Psoas muscle (tissue), 8 donors: ENCODE results near the gene WBP2. TPM values are rescaled to one million over a fixed set of nuclear protein-coding genes. Genes with fewer than 3 reads are reported as not detected.

Experiments used
- ATAC-seq, 4 donors: fragments of 200-7000 bp; cut with Tn5 transposase; one replicate each; pipeline ENCODE4 v1.9.1; 2020; ENCODE audit warnings: moderate library complexity in 3 of 4, mild to moderate bottlenecking in 2 of 4
- DNase-seq, 2 donors: peaks; one replicate each; pipeline ENCODE4 v3.0.0-alpha.2; 2020
- H3K27ac ChIP-seq: fragments of 200-600 bp; one replicate; pipeline ENCODE4 v1.8.0; 2022
- H3K27me3 ChIP-seq, 3 donors: fragments of 200-600 bp in 1 of 3; one replicate each; pipeline versions ENCODE4 v1.6.1 to v1.8.0; 2013 to 2022; ENCODE audit warnings: low read length in 2 of 3, mild to moderate bottlenecking in 2 of 3, moderate library complexity in 1 of 3; ENCODE audit not compliant: insufficient read depth in 3 of 3
- H3K36me3 ChIP-seq, 2 donors: fragments of 200-600 bp in 1 of 2; one replicate each; pipeline versions ENCODE4 v1.6.1 to v1.8.0; 2013 to 2022; ENCODE audit warnings: low read depth in 1 of 2, mild to moderate bottlenecking in 1 of 2, moderate library complexity in 1 of 2; ENCODE audit not compliant: insufficient read depth in 1 of 2
- H3K4me1 ChIP-seq: fragments of 200-600 bp; one replicate; pipeline ENCODE4 v1.8.0; 2022
- H3K4me3 ChIP-seq: fragments of 200-600 bp; one replicate; pipeline ENCODE4 v1.8.0; 2022; ENCODE audit warnings: mild to moderate bottlenecking
- H3K9me3 ChIP-seq: fragments of 200-600 bp; one replicate; pipeline ENCODE4 v1.8.0; 2022
- CTCF ChIP-seq: fragments of 200-600 bp; IDR thresholded peaks from one replicate; pipeline ENCODE4 v1.8.0; 2022; ENCODE audit warnings: antibody characterized with exemption
- WGBS, 3 donors: extraction: QIAGEN DNeasy Blood & Tissue Kit; methylation state at CpG; one replicate each; pipeline versions ENCODE4 v1.1.6 to v1.1.7; 2013; 5-methylcytosine and 5-hydroxymethylcytosine counted together
- intact Hi-C, 2 donors: fragments of 100-400 bp; cut with DNase I; formaldehyde crosslinking; loops; one replicate each; pipeline versions ENCODE4 v1.11.0 to v1.14.2; 2022
- polyA plus RNA-seq, 3 donors: library from polyadenylated mRNA; stranded (reverse); fragments of 200-250 nt; gene quantifications; one replicate each; pipeline ENCODE4 v1.2.3, GENCODE V29; 2013
- total RNA-seq, 4 donors: library from RNA; stranded (reverse); fragmentation: NEBNext Ultra II Directional in 2 of 4; extraction: Animal tissue kit (Norgen Biotek cat#: 25700) in 2 of 4; gene quantifications; one replicate each; pipeline versions ENCODE4 v1.2.1 to v1.2.4, GENCODE V29; 2021 to 2023
- donor health status: healthy with polysubstance abuse.
- donor health status: DM: no; HTN: no; CAD: no; lungs with moderate emphysema.
- donor health status: Bipolar disorder and iron deficiency.
- donor health status: healthy.
- donor health status: DM: yes; HTN: yes; CAD: no.
- donor health status: DM: no; HTN: no; CAD: no.
- donor health status: DM: no; HTN: no; CAD: no.
- donor health status: DM: yes; HTN: yes; CAD: no.

Gene WBP2
- total and polyA plus RNA-seq, 7 donors, result 109 to 278 (median 149) TPM

DNA sequence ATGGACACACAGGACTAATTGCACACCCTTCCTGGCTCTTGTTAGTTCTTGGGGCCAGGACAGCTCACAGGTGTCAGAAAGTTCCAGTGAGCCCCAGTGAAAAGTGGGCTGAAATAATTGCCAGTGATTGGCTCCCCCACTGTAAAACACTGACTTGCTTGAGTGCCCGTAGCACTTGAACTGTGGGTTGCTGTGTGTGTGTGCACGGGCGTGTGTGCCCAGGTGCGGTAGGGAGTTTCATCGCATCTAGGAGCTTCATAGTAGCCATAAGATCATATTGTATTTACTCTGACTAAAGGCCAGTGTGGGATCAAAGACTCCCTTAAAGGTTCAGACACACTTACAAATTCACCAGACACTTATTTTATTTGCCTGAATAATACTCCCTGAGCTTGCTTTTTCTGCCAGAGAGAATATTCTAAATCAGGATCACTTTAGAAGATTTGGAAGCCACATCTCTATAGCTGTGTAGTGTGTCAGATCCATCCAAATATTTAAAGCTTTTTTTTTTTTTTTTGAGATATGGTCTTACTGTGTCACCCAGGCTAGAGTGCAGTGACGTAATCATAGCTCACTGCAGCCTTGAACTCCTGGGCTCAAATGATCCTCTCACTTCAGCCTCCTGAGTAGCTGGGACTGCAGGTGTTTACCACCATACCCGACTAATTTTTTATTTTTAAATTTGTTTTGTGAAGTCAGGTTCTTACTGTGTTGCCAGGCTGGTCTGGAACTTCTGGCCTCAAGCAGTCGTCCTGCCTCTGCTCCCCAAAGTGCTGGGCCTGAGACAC lies 59.1 kb downstream of the WBP2 start:
- WGBS, 3 donors, result 91 to 95% (median 94%) methylated on average over 8 of the region's 8 CpGs
- DNase-seq (no peak), ATAC-seq (no peak)
- intact Hi-C loops, result no loop called here
- Histone ChIP-seq H3K27me3 (no peaks in the 10 kb centered on the region), H3K27ac (no peak overlapping the region), H3K9me3 (no peaks in the 10 kb centered on the region), H3K36me3 (peaks cover 4 to 55% of the 10 kb centered on the region in 2 donors), H3K4me1 (no peaks in the 10 kb centered on the region), H3K4me3 (no peak overlapping the region)
- TF ChIP-seq CTCF, result no peak

Other genes with a start within 250 kb of the WBP2 start
- gene SMIM5, start 221.9 kb downstream of the WBP2 start, total RNA-seq, result under 1 TPM in 3 of 4 donors, not detected in 1; 0.11 to 0.28 (median 0.17) TPM
- gene SMIM5, start 221.9 kb downstream of the WBP2 start, polyA plus RNA-seq, result under 1 TPM; 0.17 to 0.92 (median 0.21) TPM
- gene RECQL5, start 188.2 kb downstream of the WBP2 start, total RNA-seq, result 10 to 100 TPM in 2 of 4 donors, 1 to 10 TPM in 2; 6.8 to 15.5 (median 9.6) TPM
- gene RECQL5, start 188.2 kb downstream of the WBP2 start, polyA plus RNA-seq, result 10 to 100 TPM in 1 of 3 donors, 1 to 10 TPM in 2; 5.7 to 16.0 (median 7.8) TPM
- 10 to 100 TPM; 40.9 to 68.5 (median 46.7) TPM for gene SAP30BP, start 188.0 kb downstream of the WBP2 start, total RNA-seq
- gene SAP30BP, start 188.0 kb downstream of the WBP2 start, polyA plus RNA-seq, result 100 to 1,000 TPM in 1 of 3 donors, 10 to 100 TPM in 2; 71.9 to 123 (median 79.4) TPM
- gene ITGB4, start 133.9 kb downstream of the WBP2 start, total RNA-seq, result 1 to 10 TPM; 1.3 to 5.7 (median 3.9) TPM
- gene ITGB4, start 133.9 kb downstream of the WBP2 start, polyA plus RNA-seq, result 1 to 10 TPM; 1.5 to 2.1 (median 1.6) TPM
- 10 to 100 TPM in 1 of 4 donors, 1 to 10 TPM in 3; 7.1 to 13.2 (median 9.4) TPM for gene GALK1, start 90.1 kb downstream of the WBP2 start, total RNA-seq
- 10 to 100 TPM in 2 of 3 donors, 1 to 10 TPM in 1; 8.3 to 12.8 (median 11.0) TPM for gene GALK1, start 90.1 kb downstream of the WBP2 start, polyA plus RNA-seq
- gene UNK, start 70.5 kb downstream of the WBP2 start, total RNA-seq, result 10 to 100 TPM in 1 of 4 donors, 1 to 10 TPM in 3; 7.9 to 11.6 (median 8.2) TPM
- gene UNK, start 70.5 kb downstream of the WBP2 start, polyA plus RNA-seq, result 10 to 100 TPM in 1 of 3 donors, 1 to 10 TPM in 2; 6.9 to 13.7 (median 9.5) TPM
- 10 to 100 TPM in 1 of 4 donors, 1 to 10 TPM in 3; 5.1 to 12.8 (median 7.2) TPM for gene UNC13D, start 10.9 kb downstream of the WBP2 start, total RNA-seq
- 1 to 10 TPM; 1.7 to 3.7 (median 2.2) TPM for gene UNC13D, start 10.9 kb downstream of the WBP2 start, polyA plus RNA-seq
- gene TRIM47, start 23.2 kb upstream of the WBP2 start, total RNA-seq, result 10 to 100 TPM in 3 of 4 donors, 1 to 10 TPM in 1; 8.9 to 16.0 (median 10.9) TPM
- gene TRIM47, start 23.2 kb upstream of the WBP2 start, polyA plus RNA-seq, result 10 to 100 TPM in 2 of 3 donors, 1 to 10 TPM in 1; 8.4 to 17.1 (median 10.9) TPM
- gene TRIM65, start 41.6 kb upstream of the WBP2 start, total RNA-seq, result 10 to 100 TPM in 2 of 4 donors, 1 to 10 TPM in 2; 9.2 to 10.3 (median 9.7) TPM
- gene TRIM65, start 41.6 kb upstream of the WBP2 start, polyA plus RNA-seq, result 10 to 100 TPM in 1 of 3 donors, 1 to 10 TPM in 2; 9.0 to 14.8 (median 9.0) TPM
- 100 to 1,000 TPM; 107 to 168 (median 125) TPM for gene MRPL38, start 49.5 kb upstream of the WBP2 start, total RNA-seq
- gene MRPL38, start 49.5 kb upstream of the WBP2 start, polyA plus RNA-seq, result 100 to 1,000 TPM; 104 to 115 (median 107) TPM
- 1 to 10 TPM; 1.8 to 5.9 (median 3.7) TPM for gene FBF1, start 85.7 kb upstream of the WBP2 start, total RNA-seq
- gene FBF1, start 85.7 kb upstream of the WBP2 start, polyA plus RNA-seq, result 10 to 100 TPM in 1 of 3 donors, 1 to 10 TPM in 2; 1.8 to 10.4 (median 3.1) TPM
- 10 to 100 TPM; 58.1 to 78.8 (median 64.4) TPM for gene ACOX1, start 123.8 kb upstream of the WBP2 start, total RNA-seq
- 10 to 100 TPM; 13.0 to 26.1 (median 16.3) TPM for gene ACOX1, start 123.8 kb upstream of the WBP2 start, polyA plus RNA-seq
- 1 to 10 TPM; 3.4 to 8.8 (median 7.0) TPM for gene TEN1, start 123.9 kb upstream of the WBP2 start, total RNA-seq
- 10 to 100 TPM; 14.7 to 21.1 (median 19.4) TPM for gene TEN1, start 123.9 kb upstream of the WBP2 start, polyA plus RNA-seq
- gene CDK3, start 145.5 kb upstream of the WBP2 start, total RNA-seq, result 1 to 10 TPM in 1 of 4 donors, under 1 TPM in 3; 0.60 to 1.4 (median 0.62) TPM
- 1 to 10 TPM in 2 of 3 donors, under 1 TPM in 1; 0.47 to 1.9 (median 1.1) TPM for gene CDK3, start 145.5 kb upstream of the WBP2 start, polyA plus RNA-seq
- gene EVPL, start 172.0 kb upstream of the WBP2 start, total RNA-seq, result under 1 TPM in 3 of 4 donors, not detected in 1; 0.16 to 0.36 (median 0.19) TPM
- under 1 TPM; 0.03 to 0.07 (median 0.05) TPM for gene EVPL, start 172.0 kb upstream of the WBP2 start, polyA plus RNA-seq
- 100 to 1,000 TPM in 2 of 4 donors, 10 to 100 TPM in 2; 87.3 to 117 (median 104) TPM for gene SRP68, start 217.2 kb upstream of the WBP2 start, total RNA-seq
- 100 to 1,000 TPM in 1 of 3 donors, 10 to 100 TPM in 2; 72.4 to 141 (median 88.8) TPM for gene SRP68, start 217.2 kb upstream of the WBP2 start, polyA plus RNA-seq
- under 1 TPM in 1 of 4 donors, not detected in 3; 0.22 TPM for gene GALR2, start 219.4 kb upstream of the WBP2 start, total RNA-seq
- under 1 TPM; 0.05 to 0.16 (median 0.13) TPM for gene GALR2, start 219.4 kb upstream of the WBP2 start, polyA plus RNA-seq
- under 1 TPM in 1 of 4 donors, not detected in 3; 0.08 TPM for gene ZACN, start 223.8 kb upstream of the WBP2 start, total RNA-seq
- 1 to 10 TPM in 2 of 3 donors, under 1 TPM in 1; 0.98 to 1.6 (median 1.4) TPM for gene ZACN, start 223.8 kb upstream of the WBP2 start, polyA plus RNA-seq
- 10 to 100 TPM; 56.0 to 61.0 (median 58.3) TPM for gene EXOC7, start 248.5 kb upstream of the WBP2 start, total RNA-seq
- 10 to 100 TPM; 26.3 to 51.6 (median 43.7) TPM for gene EXOC7, start 248.5 kb upstream of the WBP2 start, polyA plus RNA-seq